ENCODE measurements around the gene SLC39A13.

SLC39A13 gene

GRCh38 chr11:47413908-47414684, 5.7 kb downstream of the SLC39A13 start:
- TF ChIP-seq, protein P1, sequence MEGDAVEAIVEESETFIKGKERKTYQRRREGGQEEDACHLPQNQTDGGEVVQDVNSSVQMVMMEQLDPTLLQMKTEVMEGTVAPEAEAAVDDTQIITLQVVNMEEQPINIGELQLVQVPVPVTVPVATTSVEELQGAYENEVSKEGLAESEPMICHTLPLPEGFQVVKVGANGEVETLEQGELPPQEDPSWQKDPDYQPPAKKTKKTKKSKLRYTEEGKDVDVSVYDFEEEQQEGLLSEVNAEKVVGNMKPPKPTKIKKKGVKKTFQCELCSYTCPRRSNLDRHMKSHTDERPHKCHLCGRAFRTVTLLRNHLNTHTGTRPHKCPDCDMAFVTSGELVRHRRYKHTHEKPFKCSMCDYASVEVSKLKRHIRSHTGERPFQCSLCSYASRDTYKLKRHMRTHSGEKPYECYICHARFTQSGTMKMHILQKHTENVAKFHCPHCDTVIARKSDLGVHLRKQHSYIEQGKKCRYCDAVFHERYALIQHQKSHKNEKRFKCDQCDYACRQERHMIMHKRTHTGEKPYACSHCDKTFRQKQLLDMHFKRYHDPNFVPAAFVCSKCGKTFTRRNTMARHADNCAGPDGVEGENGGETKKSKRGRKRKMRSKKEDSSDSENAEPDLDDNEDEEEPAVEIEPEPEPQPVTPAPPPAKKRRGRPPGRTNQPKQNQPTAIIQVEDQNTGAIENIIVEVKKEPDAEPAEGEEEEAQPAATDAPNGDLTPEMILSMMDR (IDR thresholded peaks at IDR 0.05; ENCODE audit: insufficient read depth, low read length, poor library complexity, severe bottlenecking) = no peak
- TF ChIP-seq EZH2phosphoT487 (conservative IDR thresholded peaks at IDR 0.05; ENCODE audit: low read length) = no peak
- Histone ChIP-seq H3K9me3 (ENCODE audit: insufficient read depth, low read length) (no peaks in the 10 kb centered on the region), H3K27ac (ENCODE audit: low read depth, low read length) (no peak overlapping the region), H2AFZ (ENCODE audit: low read depth, low read length, severe bottlenecking) (no peak overlapping the region), H3K36me3 (ENCODE audit: low read length) (no peaks in the 10 kb centered on the region), H3K9ac (ENCODE audit: low read length) (no peak overlapping the region), H3K4me2 (ENCODE audit: low read depth, low read length, poor library complexity, severe bottlenecking) (no peak overlapping the region), H4K20me1 (ENCODE audit: low read depth, low read length) (no peaks in the 10 kb centered on the region), H3F3A (ENCODE audit: insufficient read depth) (peaks cover under 1% of the 10 kb centered on the region; the same call in 1 of the 2 replicates), H3K9me2 (replicated peaks; ENCODE audit: insufficient read depth, low read length) (no peaks in the 10 kb centered on the region), H3K27me3 (ENCODE audit: low read length) (no peaks in the 10 kb centered on the region), H3K79me2 (ENCODE audit: insufficient read depth, low read length) (no peaks in the 10 kb centered on the region), H3K4me3 (ENCODE audit: insufficient read depth, low read length, poor library complexity, severe bottlenecking) (no peak overlapping the region)

DNA sequence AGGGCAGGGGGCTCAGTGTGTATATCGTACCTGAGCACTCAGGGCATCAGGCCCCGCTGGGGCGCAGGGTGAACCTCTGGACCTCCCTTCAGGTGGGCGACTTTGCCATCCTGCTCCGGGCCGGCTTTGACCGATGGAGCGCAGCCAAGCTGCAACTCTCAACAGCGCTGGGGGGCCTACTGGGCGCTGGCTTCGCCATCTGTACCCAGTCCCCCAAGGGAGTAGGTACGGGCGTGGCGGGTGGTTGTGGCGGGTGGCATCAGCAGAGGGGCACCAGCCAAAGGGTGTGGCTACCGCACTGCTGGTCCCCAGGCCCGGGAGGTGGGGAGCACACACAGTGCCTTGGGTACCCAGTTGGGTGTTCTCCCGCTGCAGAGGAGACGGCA, 6.3 kb downstream of the SLC39A13 start:
- H3K4me2 ChIP-seq (ENCODE audit: low read depth, low read length, poor library complexity, severe bottlenecking) = no peak overlapping the region
- TF ChIP-seq, protein P1 (IDR thresholded peaks at IDR 0.05; ENCODE audit: insufficient read depth, low read length, poor library complexity, severe bottlenecking) = no peak
- no peak for TF ChIP-seq EZH2phosphoT487 (conservative IDR thresholded peaks at IDR 0.05; ENCODE audit: low read length)
- no peaks in the 10 kb centered on the region for H4K20me1 ChIP-seq (ENCODE audit: low read depth, low read length)
- H2AFZ ChIP-seq (ENCODE audit: low read depth, low read length, severe bottlenecking) = no peak overlapping the region
- H3K9ac ChIP-seq (ENCODE audit: low read length) = no peak overlapping the region
- H3K9me3 ChIP-seq (ENCODE audit: insufficient read depth, low read length) = no peaks in the 10 kb centered on the region
- no peaks in the 10 kb centered on the region for H3K36me3 ChIP-seq (ENCODE audit: low read length)
- no peak overlapping the region for H3K27ac ChIP-seq (ENCODE audit: low read depth, low read length)
- H3K9me2 ChIP-seq (replicated peaks; ENCODE audit: insufficient read depth, low read length) = no peaks in the 10 kb centered on the region
- no peaks in the 10 kb centered on the region; the same call in 1 of the 2 replicates for H3F3A ChIP-seq (ENCODE audit: insufficient read depth)
- H3K4me3 ChIP-seq (ENCODE audit: insufficient read depth, low read length, poor library complexity, severe bottlenecking) = no peak overlapping the region
- no peaks in the 10 kb centered on the region for H3K79me2 ChIP-seq (ENCODE audit: insufficient read depth, low read length)
- H3K27me3 ChIP-seq (ENCODE audit: low read length) = no peaks in the 10 kb centered on the region

DNA sequence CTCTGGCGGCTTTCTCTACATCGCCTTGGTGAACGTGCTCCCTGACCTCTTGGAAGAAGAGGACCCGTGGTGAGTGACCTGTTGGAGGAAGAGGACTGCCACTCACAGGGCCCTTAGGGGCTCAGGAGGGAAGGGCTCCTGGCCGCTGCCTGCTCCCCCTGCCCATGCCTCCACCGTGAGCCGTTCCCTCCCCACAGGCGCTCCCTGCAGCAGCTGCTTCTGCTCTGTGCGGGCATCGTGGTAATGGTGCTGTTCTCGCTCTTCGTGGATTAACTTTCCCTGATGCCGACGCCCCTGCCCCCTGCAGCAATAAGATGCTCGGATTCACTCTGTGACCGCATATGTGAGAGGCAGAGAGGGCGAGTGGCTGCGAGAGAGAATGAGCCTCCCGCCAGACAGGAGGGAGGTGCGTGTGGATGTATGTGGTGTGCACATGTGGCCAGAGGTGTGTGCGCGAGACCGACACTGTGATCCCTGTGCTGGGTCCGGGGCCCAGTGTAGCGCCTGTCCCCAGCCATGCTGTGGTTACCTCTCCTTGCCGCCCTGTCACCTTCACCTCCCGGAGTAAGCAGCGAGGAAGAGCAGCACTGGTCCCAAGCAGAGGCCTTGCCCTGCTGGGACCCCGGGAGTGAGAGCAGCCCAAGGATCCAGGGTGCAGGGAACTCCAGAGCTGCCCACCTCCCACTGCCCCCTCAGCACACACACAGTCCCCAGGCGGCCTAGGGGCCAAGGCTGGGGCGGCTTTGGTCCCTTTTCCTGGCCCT, 6.9 kb downstream of the SLC39A13 start:
- H3K9ac ChIP-seq (ENCODE audit: low read length) = no peak overlapping the region
- no peak overlapping the region for H3K4me3 ChIP-seq (ENCODE audit: insufficient read depth, low read length, poor library complexity, severe bottlenecking)
- H3F3A ChIP-seq (ENCODE audit: insufficient read depth) = no peaks in the 10 kb centered on the region; the same call in 1 of the 2 replicates
- no peaks in the 10 kb centered on the region for H3K9me2 ChIP-seq (replicated peaks; ENCODE audit: insufficient read depth, low read length)
- no peak overlapping the region for H3K27ac ChIP-seq (ENCODE audit: low read depth, low read length)
- no peaks in the 10 kb centered on the region for H3K27me3 ChIP-seq (ENCODE audit: low read length)
- no peak for TF ChIP-seq EZH2phosphoT487 (conservative IDR thresholded peaks at IDR 0.05; ENCODE audit: low read length)
- TF ChIP-seq, protein P1 (IDR thresholded peaks at IDR 0.05; ENCODE audit: insufficient read depth, low read length, poor library complexity, severe bottlenecking) = no peak
- H3K4me2 ChIP-seq (ENCODE audit: low read depth, low read length, poor library complexity, severe bottlenecking) = no peak overlapping the region
- H3K79me2 ChIP-seq (ENCODE audit: insufficient read depth, low read length) = no peaks in the 10 kb centered on the region
- no peaks in the 10 kb centered on the region for H4K20me1 ChIP-seq (ENCODE audit: low read depth, low read length)
- H3K9me3 ChIP-seq (ENCODE audit: insufficient read depth, low read length) = no peaks in the 10 kb centered on the region
- no peaks in the 10 kb centered on the region for H3K36me3 ChIP-seq (ENCODE audit: low read length)
- no peak overlapping the region for H2AFZ ChIP-seq (ENCODE audit: low read depth, low read length, severe bottlenecking)

All from SU-DHL-6 (cell line).